ENCODE results near the gene TBX2.

The TBX2 gene

GRCh38 chr17:61380836-61381525, 18.7 kb upstream of the TBX2 start:
- no peaks in the 10 kb centered on the region for H3K9me3 ChIP-seq
- H3K27ac ChIP-seq, result no peak overlapping the region
- TF ChIP-seq CTCF (IDR thresholded peaks at IDR 0.05), result no peak
- no peak overlapping the region for H3K4me3 ChIP-seq (ENCODE audit: low read depth in 1 of 2, low read length in 1 of 2)
- no peaks in the 10 kb centered on the region for H3K4me1 ChIP-seq (ENCODE audit: control insufficient read depth in 1 of 2, insufficient read depth in 1 of 2, low read depth in 1 of 2, low read length in 1 of 2)
- no peaks in the 10 kb centered on the region for H3K27me3 ChIP-seq
- no peaks in the 10 kb centered on the region for H3K36me3 ChIP-seq

GRCh38 chr17:61381537-61381936, 18.1 kb upstream of the TBX2 start:
- Histone ChIP-seq H3K27ac (no peak overlapping the region), H3K36me3 (no peaks in the 10 kb centered on the region), H3K27me3 (no peaks in the 10 kb centered on the region), H3K4me3 (ENCODE audit: low read depth in 1 of 2, low read length in 1 of 2) (no peak overlapping the region), H3K9me3 (no peaks in the 10 kb centered on the region), H3K4me1 (ENCODE audit: control insufficient read depth in 1 of 2, insufficient read depth in 1 of 2, low read depth in 1 of 2, low read length in 1 of 2) (no peaks in the 10 kb centered on the region)
- no peak for TF ChIP-seq CTCF (IDR thresholded peaks at IDR 0.05)

- Histone ChIP-seq H3K27me3 (no peaks in the 10 kb centered on the region), H3K9me3 (no peaks in the 10 kb centered on the region), H3K36me3 (no peaks in the 10 kb centered on the region), H3K4me3 (ENCODE audit: low read depth in 1 of 2, low read length in 1 of 2) (no peak overlapping the region), H3K4me1 (ENCODE audit: control insufficient read depth in 1 of 2, insufficient read depth in 1 of 2, low read depth in 1 of 2, low read length in 1 of 2) (no peaks in the 10 kb centered on the region), H3K27ac (no peak overlapping the region)
- TF ChIP-seq CTCF (IDR thresholded peaks at IDR 0.05), result no peak
Observed at GRCh38 chr17:61382796-61383688, 16.6 kb upstream of the TBX2 start.

- TF ChIP-seq CTCF (IDR thresholded peaks at IDR 0.05), result no peak
- no peaks in the 10 kb centered on the region for H3K9me3 ChIP-seq
- no peaks in the 10 kb centered on the region for H3K27me3 ChIP-seq
- no peaks in the 10 kb centered on the region for H3K36me3 ChIP-seq
- no peaks in the 10 kb centered on the region for H3K4me1 ChIP-seq (ENCODE audit: control insufficient read depth in 1 of 2, insufficient read depth in 1 of 2, low read depth in 1 of 2, low read length in 1 of 2)
- no peak overlapping the region for H3K4me3 ChIP-seq (ENCODE audit: low read depth in 1 of 2, low read length in 1 of 2)
- no peak overlapping the region for H3K27ac ChIP-seq
Observed at GRCh38 chr17:61383689-61384201, 15.9 kb upstream of the TBX2 start.

- no peak overlapping the region for H3K27ac ChIP-seq
- H3K27me3 ChIP-seq, result peaks cover 4% of the 10 kb centered on the region
- H3K4me3 ChIP-seq (ENCODE audit: low read depth in 1 of 2, low read length in 1 of 2), result no peak overlapping the region
- no peaks in the 10 kb centered on the region for H3K36me3 ChIP-seq
- no peaks in the 10 kb centered on the region for H3K9me3 ChIP-seq
- TF ChIP-seq CTCF (IDR thresholded peaks at IDR 0.05), result no peak
- H3K4me1 ChIP-seq (ENCODE audit: control insufficient read depth in 1 of 2, insufficient read depth in 1 of 2, low read depth in 1 of 2, low read length in 1 of 2), result no peaks in the 10 kb centered on the region
Observed at GRCh38 chr17:61384354-61384691, 15.3 kb upstream of the TBX2 start.
